Activated CD8-positive, alpha-beta memory T cell treated with anti-CD3 and anti-CD28 coated beads, Interleukin-2, amount 10 ng/mL, durations not matched to agents 7 days and 5 days (primary cell): ENCODE results near the gene SELENOM. TPM values are rescaled to one million over a fixed set of nuclear protein-coding genes. Genes with fewer than 3 reads are reported as not detected.
"Not testable (repeated sequence)": the region's sequence is repeated elsewhere in the genome, so short reads cannot be mapped to it uniquely, and the experiment has no call there.

ENCODE experiments used
- ATAC-seq: fragments of 150-1000 bp; cut with Tn5 transposase; one replicate; pipeline ENCODE4 v1.10.0; 2021; ENCODE audit warnings: moderate library complexity
- CTCF ChIA-PET: fragments of 350-600 bp; sonication (Branson Sonifier 250); formaldehyde crosslinking; loops from one replicate; lab custom pipeline; 2021; ENCODE audit warnings: antibody characterized with exemption; lab: Charles Lee
- DNase-seq: peaks from one replicate; pipeline ENCODE4 v3.0.0-alpha.2; 2020
- H3K27ac Mint-ChIP-seq: one replicate; pipeline ENCODE4 v1.8.0; 2021; ENCODE audit warnings: mild to moderate bottlenecking, mixed read lengths
- H3K27me3 Mint-ChIP-seq: one replicate; pipeline ENCODE4 v1.8.0; 2021; ENCODE audit warnings: mixed read lengths
- H3K36me3 Mint-ChIP-seq: one replicate; pipeline ENCODE4 v1.8.0; 2021; ENCODE audit warnings: mild to moderate bottlenecking, mixed read lengths
- H3K4me1 Mint-ChIP-seq: one replicate; pipeline ENCODE4 v1.8.0; 2021; ENCODE audit warnings: mixed read lengths
- H3K4me3 Mint-ChIP-seq: one replicate; pipeline ENCODE4 v1.8.0; 2021; ENCODE audit warnings: mild to moderate bottlenecking, moderate library complexity, mixed read lengths
- H3K9me3 Mint-ChIP-seq: one replicate; pipeline ENCODE4 v1.8.0; 2022; ENCODE audit warnings: low read depth, mixed read lengths
- total RNA-seq, 2 experiments: library from RNA; stranded (reverse); gene quantifications; one replicate each; pipeline ENCODE4 v1.2.3, GENCODE V29; 2021

Gene SELENOM
- total RNA-seq, 2 experiments from 2014 or later = 0.49 to 1.5 TPM

DNA sequence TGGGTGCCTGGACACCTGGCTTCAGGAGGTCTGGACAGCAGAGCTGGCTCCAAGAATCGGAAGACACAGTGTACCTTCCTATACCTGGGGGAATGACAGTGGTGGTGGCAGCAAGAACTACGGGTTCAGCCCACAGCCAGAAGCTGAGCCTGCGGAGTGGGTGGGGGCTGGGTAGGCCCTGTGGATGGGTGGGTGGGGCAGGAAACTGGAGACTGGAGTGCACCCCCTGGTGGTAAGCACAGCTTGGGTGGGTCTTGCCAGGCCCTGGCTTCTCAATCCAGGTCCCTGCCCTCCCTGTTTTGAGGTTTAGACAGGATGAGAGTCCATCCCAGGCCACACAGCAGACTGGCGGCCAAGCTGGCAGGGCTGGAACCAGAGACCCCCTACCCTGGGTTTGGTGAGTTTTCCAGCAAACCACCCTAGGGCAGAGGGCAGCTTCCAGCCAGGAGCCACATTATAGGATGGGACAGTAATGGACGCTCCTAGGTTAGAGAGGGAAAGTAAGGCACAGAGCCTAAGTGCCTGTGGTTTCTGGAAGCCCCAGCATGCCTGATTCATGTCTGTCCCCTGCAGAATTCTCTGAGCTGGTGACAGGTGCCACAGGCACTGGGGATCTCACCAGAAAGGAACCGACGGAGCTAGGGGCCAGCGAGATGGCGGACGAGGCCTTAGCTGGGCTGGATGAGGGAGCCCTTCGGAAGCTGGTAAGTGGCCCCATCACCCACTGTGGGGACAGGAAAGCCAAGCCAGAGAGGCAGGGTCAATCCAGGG lies 24.6 kb downstream of the SELENOM start:
- Mint-ChIP-seq H3K4me1 (peaks cover 36% of the 10 kb centered on the region), H3K9me3 (no peaks in the 10 kb centered on the region), H3K36me3 (no peaks in the 10 kb centered on the region), H3K27ac (no peak overlapping the region), H3K4me3 (peak overlapping the region; percentile 86), H3K27me3 (no peaks in the 10 kb centered on the region)
- ATAC-seq (no peak), DNase-seq (peak; percentile 71)
- CTCF ChIA-PET = interaction anchor here (0.9 to 3.8 kb wide), 17 partner anchors 8 to 490 kb away, joined by 3 to 22 read pairs (median 4); partner anchors contain the start of genes LIMK2, PIK3IP1, SELENOM and SLC35E4

DNA sequence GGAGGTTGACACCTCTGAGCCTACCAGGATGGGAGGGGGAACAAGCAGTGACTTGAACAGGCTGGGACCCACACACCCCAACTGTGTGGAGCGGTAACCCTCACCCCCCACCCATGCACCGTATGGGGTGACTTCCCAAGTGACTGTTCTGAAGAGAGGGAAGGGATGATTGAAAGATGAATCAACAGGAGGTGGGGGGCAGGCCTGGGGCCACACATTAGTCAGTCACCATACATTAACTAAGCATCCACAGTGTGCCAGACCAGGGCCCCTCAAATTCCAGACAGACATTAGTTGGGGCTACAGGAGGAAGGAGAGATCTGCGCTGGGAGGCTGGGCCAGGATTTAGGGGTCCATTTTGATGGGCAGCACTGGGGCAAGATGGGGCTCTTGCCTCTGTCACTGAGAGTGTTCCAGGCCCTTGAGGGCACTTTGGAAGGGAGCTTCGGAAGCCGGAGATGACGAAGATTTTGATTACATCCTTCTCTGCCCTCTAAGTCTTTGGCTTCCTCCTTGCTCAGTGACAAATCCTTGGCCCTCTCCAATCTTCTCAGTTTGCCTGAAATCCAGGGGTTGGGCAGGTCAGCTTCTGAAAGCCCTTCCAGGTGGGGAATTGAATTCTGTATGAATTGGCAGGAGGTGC lies 25.3 kb downstream of the SELENOM start:
- H3K9me3 Mint-ChIP-seq = no peaks in the 10 kb centered on the region
- peak overlapping the region; percentile 86 for H3K4me3 Mint-ChIP-seq
- ATAC-seq = no peak
- H3K27me3 Mint-ChIP-seq = no peaks in the 10 kb centered on the region
- DNase-seq = no peak
- H3K36me3 Mint-ChIP-seq = no peaks in the 10 kb centered on the region
- H3K27ac Mint-ChIP-seq = no peak overlapping the region
- peaks cover 36% of the 10 kb centered on the region for H3K4me1 Mint-ChIP-seq
- CTCF ChIA-PET = interaction anchor here (0.9 to 3.8 kb wide), 14 partner anchors 9 to 448 kb away, joined by 3 to 22 read pairs (median 4); partner anchors contain the start of genes PIK3IP1, SELENOM and SLC35E4

DNA sequence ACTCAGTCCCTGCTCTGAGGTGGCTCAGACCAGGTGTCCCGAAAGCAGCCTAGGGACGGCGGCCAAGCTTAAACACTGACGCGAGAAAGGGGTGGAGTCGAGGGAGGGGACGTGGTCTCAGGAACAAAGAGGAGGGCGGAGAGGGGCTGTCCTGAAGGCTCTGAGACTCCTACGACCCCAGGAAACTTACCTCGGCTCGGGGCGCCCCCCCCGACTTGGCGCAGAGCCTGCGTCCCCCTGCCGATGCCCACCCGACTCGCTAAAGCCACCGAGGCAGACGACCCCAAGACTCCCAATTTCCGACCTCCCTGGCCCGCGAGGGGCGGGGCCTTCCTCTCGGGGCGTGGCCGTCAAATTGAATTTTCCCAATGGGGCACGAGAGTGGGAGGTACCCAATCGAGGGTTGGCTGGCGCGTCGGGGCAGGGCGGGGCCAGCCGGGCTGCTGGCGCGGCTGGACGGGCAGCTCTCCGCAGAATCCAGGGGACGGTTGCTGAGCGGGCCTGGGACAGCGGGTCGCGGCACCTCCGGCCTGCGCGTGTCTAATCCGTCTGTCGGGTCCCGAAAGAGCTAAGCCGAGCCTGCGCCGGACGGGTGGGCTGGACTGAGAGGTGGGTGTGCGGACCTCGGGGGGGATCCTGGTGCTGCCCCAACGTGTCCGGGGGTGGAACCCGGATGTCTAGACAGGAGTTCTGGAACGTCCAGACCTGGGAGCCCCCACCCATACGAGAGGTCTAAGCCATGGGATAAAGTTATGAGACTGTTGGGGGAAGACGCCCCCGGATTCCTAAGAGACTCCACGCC lies 26.3 kb downstream of the SELENOM start, which contains the start of gene SMTN:
TSS of gene SMTN (plus strand) at position 471 of the 802 bp plus-strand sequence. CDS start 1,941 bp downstream, outside the sequence.
- H3K36me3 Mint-ChIP-seq = no peaks in the 10 kb centered on the region
- no peaks in the 10 kb centered on the region for H3K27me3 Mint-ChIP-seq
- ATAC-seq (peak; percentile 81), DNase-seq (peak; percentile 93)
- peaks cover 36% of the 10 kb centered on the region for H3K4me1 Mint-ChIP-seq
- peak within 1 kb of the TSS; percentile 82 for H3K27ac Mint-ChIP-seq
- CTCF ChIA-PET = interaction anchor here (0.6 to 2.9 kb wide), 11 partner anchors 8 to 447 kb away, joined by 3 to 10 read pairs (median 6); partner anchors contain the start of genes MORC2, PIK3IP1, SELENOM and TUG1
- H3K9me3 Mint-ChIP-seq = no peaks in the 10 kb centered on the region
- peak within 1 kb of the TSS; percentile 86 for H3K4me3 Mint-ChIP-seq

DNA sequence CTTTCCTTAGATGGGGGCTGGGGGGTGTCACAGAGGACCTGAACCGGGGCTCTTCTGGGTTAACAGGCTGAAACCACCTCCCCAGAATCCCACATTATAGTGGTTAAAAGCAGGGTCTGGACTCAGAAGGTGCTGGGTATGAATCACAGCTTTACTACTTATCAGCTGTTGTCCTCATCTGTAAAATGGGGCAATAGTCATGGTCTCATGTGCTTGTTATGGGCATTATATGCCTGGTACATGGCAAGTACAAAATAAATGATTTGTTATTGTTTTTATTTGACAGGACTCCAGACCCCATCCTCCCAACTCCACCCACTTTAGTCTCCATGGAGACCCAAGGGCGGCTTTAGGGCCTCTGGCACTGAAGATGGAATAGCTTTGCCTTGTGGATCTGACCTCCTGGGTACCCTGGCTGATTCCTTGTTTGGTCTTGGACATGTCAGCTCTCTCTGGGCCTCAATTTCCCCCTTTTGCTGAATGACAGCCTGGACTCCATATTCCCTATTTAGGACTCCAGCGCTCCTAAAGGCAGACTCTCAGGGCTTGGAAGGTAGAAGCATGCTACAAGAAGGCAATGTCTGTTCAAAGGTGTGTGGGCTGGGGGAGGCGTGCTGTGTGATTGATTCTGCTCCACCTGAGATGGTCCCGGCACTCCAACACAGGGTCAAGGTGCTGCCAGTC lies 27.1 kb downstream of the SELENOM start:
- peak overlapping the region; percentile 82 for H3K27ac Mint-ChIP-seq
- H3K4me1 Mint-ChIP-seq = peaks cover 36% of the 10 kb centered on the region

DNA sequence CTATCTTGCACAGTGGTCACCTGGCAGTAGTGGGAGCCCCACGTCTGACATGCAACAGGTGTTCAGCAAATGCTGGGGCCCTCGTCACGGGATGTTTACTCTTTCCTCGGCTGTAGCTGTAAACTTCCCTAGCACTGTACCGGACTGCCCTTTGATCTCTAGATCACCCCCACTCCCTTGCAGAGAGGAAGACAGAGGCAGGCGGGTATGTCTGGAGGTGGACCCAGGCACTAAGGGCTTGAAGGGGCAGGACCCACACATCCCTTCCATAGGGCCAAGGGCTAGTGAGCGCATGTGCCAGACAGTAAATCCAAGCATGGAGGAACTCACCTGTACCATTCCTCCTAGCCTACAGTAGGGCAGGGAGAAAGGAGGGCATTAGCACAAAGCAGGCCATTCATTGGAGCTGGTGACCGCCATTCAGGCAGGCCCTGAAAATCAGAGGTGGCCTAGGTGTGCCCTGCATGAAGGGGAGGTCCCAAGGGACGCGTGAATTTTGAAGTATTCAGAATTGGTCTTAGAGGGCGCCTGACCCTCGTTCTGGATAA lies 28.2 kb downstream of the SELENOM start:
- Mint-ChIP-seq H3K4me3 (no peak overlapping the region), H3K27me3 (no peaks in the 10 kb centered on the region), H3K36me3 (no peaks in the 10 kb centered on the region), H3K4me1 (peaks cover 33% of the 10 kb centered on the region), H3K27ac (no peak overlapping the region), H3K9me3 (no peaks in the 10 kb centered on the region)
- CTCF ChIA-PET = interaction anchor here (0.6 to 2.9 kb wide), 4 partner anchors 10 to 159 kb away, joined by 3 to 9 read pairs (median 6); partner anchors contain the start of gene SELENOM
- ATAC-seq = no peak
- no peak for DNase-seq

More for the DNA sequence above, 27.1 kb downstream of the SELENOM start:
- CTCF ChIA-PET = interaction anchor here (0.6 to 2.9 kb wide), 10 partner anchors 9 to 446 kb away, joined by 3 to 9 read pairs (median 4); partner anchors contain the start of genes MORC2, PIK3IP1, SELENOM and TUG1
- DNase-seq = no peak
- H3K4me3 Mint-ChIP-seq = peak overlapping the region; percentile 86
- ATAC-seq = no peak
- H3K27me3 Mint-ChIP-seq = no peaks in the 10 kb centered on the region
- no peaks in the 10 kb centered on the region for H3K9me3 Mint-ChIP-seq
- H3K36me3 Mint-ChIP-seq = no peaks in the 10 kb centered on the region

DNA sequence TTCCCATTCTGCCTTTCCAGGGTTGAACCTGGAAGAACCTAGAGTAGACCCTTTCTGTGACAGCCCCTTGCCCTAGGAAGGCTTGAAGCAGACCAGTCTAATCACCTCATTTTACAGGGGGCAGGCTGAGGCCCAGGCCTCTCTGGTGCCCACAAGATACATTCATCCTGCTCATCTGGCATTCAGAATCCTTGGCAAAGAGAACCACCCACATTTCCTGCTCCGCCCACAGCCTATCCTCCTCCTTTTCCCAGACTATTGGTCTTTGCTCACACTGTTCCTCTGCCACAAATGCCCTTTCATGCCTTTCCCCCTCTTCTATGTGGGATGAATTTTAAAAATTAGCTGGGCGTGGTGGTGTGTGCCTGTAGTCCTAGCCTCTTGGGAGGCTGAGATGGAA lies 29.0 kb downstream of the SELENOM start:
- peaks cover 25% of the 10 kb centered on the region for H3K4me1 Mint-ChIP-seq
- not testable (repeated sequence) for H3K36me3 Mint-ChIP-seq, DNase-seq, H3K9me3 Mint-ChIP-seq, H3K27ac Mint-ChIP-seq, ATAC-seq, H3K27me3 Mint-ChIP-seq, H3K4me3 Mint-ChIP-seq
- CTCF ChIA-PET = interaction anchor here (2.9 kb wide), 1 partner anchor 11 kb away, joined by 9 read pairs; no protein-coding TSS in a partner anchor

DNA sequence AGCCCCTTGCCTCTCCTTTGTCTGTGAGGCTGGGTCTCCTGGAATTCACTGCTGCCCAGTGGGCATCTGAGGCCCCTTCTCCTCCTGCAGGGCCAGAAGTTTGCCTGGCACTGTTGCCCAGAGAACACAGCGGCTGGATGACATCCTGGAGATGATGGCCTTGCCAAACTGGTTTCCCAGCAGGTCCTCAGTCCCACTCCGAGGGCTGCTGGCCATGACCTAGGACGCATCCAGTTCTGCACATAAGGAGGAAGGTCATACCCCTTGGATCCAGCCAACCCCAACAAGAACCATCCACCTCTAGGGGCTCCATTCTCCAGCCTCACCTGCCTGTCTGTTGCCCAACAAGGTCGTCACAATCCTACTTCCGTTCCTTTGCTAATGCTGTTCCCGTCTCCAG lies 29.7 kb downstream of the SELENOM start:
- Mint-ChIP-seq H3K27ac (no peak overlapping the region), H3K4me1 (peaks cover 18% of the 10 kb centered on the region), H3K4me3 (no peak overlapping the region), H3K36me3 (no peaks in the 10 kb centered on the region), H3K9me3 (no peaks in the 10 kb centered on the region), H3K27me3 (no peaks in the 10 kb centered on the region)
- DNase-seq (no peak), ATAC-seq (no peak)
- CTCF ChIA-PET = no interaction called here

DNA sequence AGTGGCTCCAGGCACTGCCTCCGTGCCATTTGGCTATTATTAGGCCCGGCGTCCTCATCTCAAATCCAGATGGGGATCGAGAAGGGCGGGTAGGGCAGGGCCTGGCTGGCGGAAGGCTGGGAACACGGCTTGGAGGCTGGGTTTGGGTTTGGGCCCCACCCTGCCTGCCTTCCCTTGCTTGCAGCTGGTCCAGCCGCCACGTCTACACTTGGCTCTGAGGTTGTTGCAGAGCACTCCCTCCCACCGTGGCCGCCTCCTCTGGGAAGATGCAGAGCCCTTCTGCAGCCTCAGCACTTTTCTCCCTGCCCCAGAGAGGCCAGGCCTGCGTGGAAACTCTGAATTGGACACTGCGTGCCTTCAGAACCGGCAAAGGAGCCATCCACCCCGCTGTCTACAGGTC lies 31.4 kb downstream of the SELENOM start:
- Mint-ChIP-seq H3K9me3 (no peaks in the 10 kb centered on the region), H3K27ac (no peak overlapping the region), H3K36me3 (no peaks in the 10 kb centered on the region), H3K4me1 (peaks cover 4% of the 10 kb centered on the region), H3K27me3 (no peaks in the 10 kb centered on the region), H3K4me3 (no peak overlapping the region)
- DNase-seq (no peak), ATAC-seq (no peak)
- CTCF ChIA-PET = interaction anchor here (3.3 kb wide), 1 partner anchor 9 kb away, joined by 14 read pairs; no protein-coding TSS in a partner anchor

DNA sequence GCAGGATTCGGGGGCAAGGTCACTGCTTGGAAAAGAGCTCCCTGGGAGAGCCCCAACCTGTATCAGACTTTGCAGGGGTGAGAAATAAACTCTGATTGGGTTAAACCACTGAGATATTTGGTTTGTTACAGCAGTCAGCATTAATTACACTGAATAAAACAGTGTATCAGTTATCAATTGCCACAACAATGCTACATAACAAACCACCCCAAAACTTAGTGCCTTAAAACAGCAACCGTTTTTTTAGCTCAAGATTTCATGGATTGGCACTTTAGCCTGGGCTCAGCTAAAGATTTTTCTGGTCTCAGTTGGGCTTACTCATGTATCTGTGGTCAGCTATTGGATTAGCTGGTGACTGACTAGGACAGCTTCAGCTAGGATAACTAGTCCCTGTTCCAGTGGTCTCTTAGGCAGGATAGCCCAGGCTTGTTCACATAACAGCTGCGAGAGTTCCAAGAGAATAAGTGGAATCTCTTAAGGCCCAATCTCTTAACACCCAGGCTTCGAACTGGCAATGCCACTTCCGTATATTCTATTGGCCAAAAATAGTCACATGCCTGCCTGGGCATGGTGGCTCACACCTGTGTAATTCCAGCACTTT lies 33.7 kb downstream of the SELENOM start:
- H3K4me1 Mint-ChIP-seq, H3K9me3 Mint-ChIP-seq, H3K27me3 Mint-ChIP-seq, H3K27ac Mint-ChIP-seq, DNase-seq, H3K36me3 Mint-ChIP-seq, ATAC-seq, H3K4me3 Mint-ChIP-seq: not testable (repeated sequence)
- CTCF ChIA-PET = interaction anchor here (3.3 kb wide), 1 partner anchor 11 kb away, joined by 14 read pairs; no protein-coding TSS in a partner anchor

DNA sequence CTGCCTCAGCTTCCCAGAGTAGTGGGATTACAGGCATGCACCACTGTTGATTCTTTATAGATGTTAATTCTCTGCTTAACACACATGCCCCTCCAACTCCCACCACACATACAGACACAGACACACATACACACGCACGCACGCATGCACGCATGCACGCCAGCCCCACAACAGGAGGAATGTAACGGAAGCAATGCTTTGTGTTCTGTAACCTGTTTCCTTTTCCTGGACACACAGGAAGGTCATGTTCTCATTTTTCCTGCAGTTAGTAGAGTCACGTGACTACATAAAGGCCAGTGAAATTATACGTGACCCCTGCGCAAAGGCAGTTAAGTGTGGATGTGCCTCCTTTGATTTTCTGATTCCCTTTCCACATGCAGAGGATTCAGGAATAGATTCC lies 34.2 kb downstream of the SELENOM start:
- not testable (repeated sequence) for H3K27me3 Mint-ChIP-seq, H3K27ac Mint-ChIP-seq, H3K4me3 Mint-ChIP-seq, H3K9me3 Mint-ChIP-seq, H3K4me1 Mint-ChIP-seq, H3K36me3 Mint-ChIP-seq, DNase-seq, ATAC-seq
- CTCF ChIA-PET = interaction anchor here (3.3 kb wide), 1 partner anchor 12 kb away, joined by 14 read pairs; no protein-coding TSS in a partner anchor

DNA sequence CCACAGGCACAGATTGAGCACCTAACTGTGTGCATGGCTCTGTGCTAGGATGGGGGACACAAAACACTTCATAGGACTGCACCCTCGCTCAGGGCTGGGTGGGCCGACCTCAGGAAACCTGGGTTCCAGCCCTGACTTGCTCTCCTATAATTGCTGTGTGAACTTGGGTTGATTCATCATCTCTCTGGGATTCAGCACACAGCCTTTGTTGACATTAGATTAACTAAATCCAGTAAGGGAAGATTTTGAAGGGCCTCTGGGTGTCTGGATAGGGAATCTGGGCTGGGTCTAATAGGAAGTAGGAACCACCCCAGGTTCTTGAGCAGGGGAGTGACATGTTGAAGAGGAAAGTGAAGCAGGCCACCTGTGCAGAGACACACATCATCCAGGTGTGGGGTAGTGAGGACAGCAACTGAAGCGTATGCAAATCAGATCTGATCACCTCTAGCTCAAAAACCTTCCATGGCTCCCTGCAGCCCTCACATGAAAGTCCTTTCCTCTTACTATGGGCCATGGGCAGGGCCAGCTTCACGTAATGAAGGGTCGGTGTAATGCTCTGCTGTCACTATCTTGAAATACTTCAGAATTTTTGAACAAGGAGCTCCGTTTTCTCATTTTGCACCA lies 37.6 kb downstream of the SELENOM start:
- H3K27me3 Mint-ChIP-seq, H3K36me3 Mint-ChIP-seq, ATAC-seq, CTCF ChIA-PET, DNase-seq, H3K9me3 Mint-ChIP-seq, H3K4me1 Mint-ChIP-seq, H3K27ac Mint-ChIP-seq, H3K4me3 Mint-ChIP-seq: not testable (repeated sequence)
